A673 (cell line): Measurements from ENCODE around the gene GALNT14.

ENCODE experiments used
- EZH2 ChIP-seq: fragments of 200-600 bp; sonication (generic); IDR thresholded peaks from 2 replicates; pipeline ENCODE4 v1.6.1; 2017; ENCODE audit warnings: borderline replicate concordance, low read depth, mild to moderate bottlenecking, mixed read lengths, antibody characterized with exemption, low read length; ENCODE audit not compliant: poor library complexity, severe bottlenecking
- TF ChIP-seq, protein P1 (sequence below): fragments of 300-800, 200-600 bp; sonication (generic); conservative IDR thresholded peaks from 2 replicates; pipeline ENCODE4 v1.5.1; 2017; ENCODE audit warnings: low read depth, mild to moderate bottlenecking, antibody characterized with exemption, low read length, moderate library complexity, mixed read lengths

DNA sequence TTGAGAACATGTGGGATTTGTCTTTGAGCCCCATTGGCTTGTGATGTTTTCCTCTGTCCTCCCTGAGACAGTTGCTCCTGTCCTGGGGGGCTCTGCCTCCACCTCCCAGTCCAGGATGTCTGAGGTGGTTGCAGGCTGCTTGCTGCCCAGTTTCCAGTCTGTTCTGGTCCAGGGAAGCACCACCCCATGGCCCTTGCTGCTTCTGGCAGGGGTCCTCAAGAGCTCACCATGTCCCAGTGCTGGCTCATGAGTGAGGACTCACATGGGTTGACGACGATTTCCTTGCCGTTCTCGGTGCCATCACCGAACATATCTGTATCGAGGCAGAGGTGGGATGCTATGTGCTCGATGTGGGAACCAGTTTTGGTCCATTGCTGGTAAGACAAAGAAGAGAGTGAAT, 227.6 kb downstream of the GALNT14 start:
- TF ChIP-seq, protein P1, sequence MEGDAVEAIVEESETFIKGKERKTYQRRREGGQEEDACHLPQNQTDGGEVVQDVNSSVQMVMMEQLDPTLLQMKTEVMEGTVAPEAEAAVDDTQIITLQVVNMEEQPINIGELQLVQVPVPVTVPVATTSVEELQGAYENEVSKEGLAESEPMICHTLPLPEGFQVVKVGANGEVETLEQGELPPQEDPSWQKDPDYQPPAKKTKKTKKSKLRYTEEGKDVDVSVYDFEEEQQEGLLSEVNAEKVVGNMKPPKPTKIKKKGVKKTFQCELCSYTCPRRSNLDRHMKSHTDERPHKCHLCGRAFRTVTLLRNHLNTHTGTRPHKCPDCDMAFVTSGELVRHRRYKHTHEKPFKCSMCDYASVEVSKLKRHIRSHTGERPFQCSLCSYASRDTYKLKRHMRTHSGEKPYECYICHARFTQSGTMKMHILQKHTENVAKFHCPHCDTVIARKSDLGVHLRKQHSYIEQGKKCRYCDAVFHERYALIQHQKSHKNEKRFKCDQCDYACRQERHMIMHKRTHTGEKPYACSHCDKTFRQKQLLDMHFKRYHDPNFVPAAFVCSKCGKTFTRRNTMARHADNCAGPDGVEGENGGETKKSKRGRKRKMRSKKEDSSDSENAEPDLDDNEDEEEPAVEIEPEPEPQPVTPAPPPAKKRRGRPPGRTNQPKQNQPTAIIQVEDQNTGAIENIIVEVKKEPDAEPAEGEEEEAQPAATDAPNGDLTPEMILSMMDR, result no peak
- no peak for TF ChIP-seq EZH2
